ENCODE data around the gene MCC.

The MCC gene

GRCh38 chr5:113022661-113023060 lies 465.6 kb downstream of the MCC start:
- H3K4me1 ChIP-seq (ENCODE audit: control insufficient read depth in 1 of 2, insufficient read depth in 2 of 2, low read length in 2 of 2): no peaks in the 10 kb centered on the region
- H3K36me3 ChIP-seq (ENCODE audit: control insufficient read depth in 1 of 2, insufficient read depth in 2 of 2, low read length in 2 of 2): peaks cover 8 to 10% of the 10 kb centered on the region in 2 experiments
- no peak overlapping the region for H4K8ac ChIP-seq (ENCODE audit: low read depth, low read length)
- no peak overlapping the region for H2BK5ac ChIP-seq (ENCODE audit: low read depth, low read length, poor library complexity)
- H3K4me3 ChIP-seq (ENCODE audit: low read depth, low read length): no peak overlapping the region
- no peak overlapping the region for H4K12ac ChIP-seq (ENCODE audit: low read depth, low read length)
- H3K4me2 ChIP-seq (ENCODE audit: low read length): no peak overlapping the region
- no peak overlapping the region for H2AFZ ChIP-seq (ENCODE audit: insufficient read depth, low read length, poor library complexity)
- no CpG with 5 or more reads among the region's 2 CpGs for WGBS (ENCODE audit: extremely low coverage, insufficient coverage, insufficient read length)
- H3K9ac ChIP-seq (ENCODE audit: low read length): no peak overlapping the region
- no peak overlapping the region for H3K27ac ChIP-seq (ENCODE audit: low read depth, low read length)
- DNase-seq: no peak
- no peak overlapping the region for H3K14ac ChIP-seq (ENCODE audit: low read length)
- H2AK5ac ChIP-seq (ENCODE audit: low read length): no peak overlapping the region
- H3K79me2 ChIP-seq (ENCODE audit: control insufficient read depth, insufficient read depth, low read length, poor library complexity): no peaks in the 10 kb centered on the region
- no peak overlapping the region for H3K4ac ChIP-seq (ENCODE audit: low read depth, low read length)
- no peak overlapping the region for H2BK12ac ChIP-seq (ENCODE audit: low read length)
- no peaks in the 10 kb centered on the region for H3K9me3 ChIP-seq (ENCODE audit: insufficient read depth, low read depth, low read length)
- no peak overlapping the region for H2BK120ac ChIP-seq (ENCODE audit: insufficient read depth, low read length, poor library complexity)
- H3K27me3 ChIP-seq (ENCODE audit: insufficient read depth, low read length): no peaks in the 10 kb centered on the region
- H4K91ac ChIP-seq (ENCODE audit: low read depth, low read length): no peak overlapping the region
- no peaks in the 10 kb centered on the region for H3K79me1 ChIP-seq (ENCODE audit: low read length)
- H3K18ac ChIP-seq (ENCODE audit: low read length): no peak overlapping the region
- H3K23ac ChIP-seq (ENCODE audit: low read length): no peak overlapping the region

- Histone ChIP-seq H2BK12ac (ENCODE audit: low read length) (no peak overlapping the region), H4K91ac (ENCODE audit: low read depth, low read length) (no peak overlapping the region), H3K79me2 (ENCODE audit: control insufficient read depth, insufficient read depth, low read length, poor library complexity) (no peaks in the 10 kb centered on the region), H3K4me3 (ENCODE audit: low read depth, low read length) (no peak overlapping the region), H3K27me3 (ENCODE audit: insufficient read depth, low read length) (no peaks in the 10 kb centered on the region), H2AK5ac (ENCODE audit: low read length) (no peak overlapping the region), H3K9me3 (ENCODE audit: insufficient read depth, low read depth, low read length) (no peaks in the 10 kb centered on the region), H3K23ac (ENCODE audit: low read length) (no peak overlapping the region), H3K4me2 (ENCODE audit: low read length) (no peak overlapping the region), H3K14ac (ENCODE audit: low read length) (no peak overlapping the region), H2AFZ (ENCODE audit: insufficient read depth, low read length, poor library complexity) (no peak overlapping the region), H3K79me1 (ENCODE audit: low read length) (no peaks in the 10 kb centered on the region), H4K8ac (ENCODE audit: low read depth, low read length) (no peak overlapping the region), H3K4ac (ENCODE audit: low read depth, low read length) (no peak overlapping the region), H3K18ac (ENCODE audit: low read length) (no peak overlapping the region), H4K12ac (ENCODE audit: low read depth, low read length) (no peak overlapping the region), H2BK5ac (ENCODE audit: low read depth, low read length, poor library complexity) (no peak overlapping the region), H2BK120ac (ENCODE audit: insufficient read depth, low read length, poor library complexity) (no peak overlapping the region), H3K4me1 (ENCODE audit: control insufficient read depth in 1 of 2, insufficient read depth in 2 of 2, low read length in 2 of 2) (no peaks in the 10 kb centered on the region), H3K9ac (ENCODE audit: low read length) (no peak overlapping the region), H3K36me3 (ENCODE audit: control insufficient read depth in 1 of 2, insufficient read depth in 2 of 2, low read length in 2 of 2) (peaks cover 2 to 5% of the 10 kb centered on the region in 2 experiments), H3K27ac (ENCODE audit: low read depth, low read length) (no peak overlapping the region)
- DNase-seq: peak in 1 of 2 donors; percentile 78
- no CpG with 5 or more reads among the region's 11 CpGs for WGBS (ENCODE audit: extremely low coverage, insufficient coverage, insufficient read length)
These were observed 467.6 kb downstream of the MCC start for GRCh38 chr5:113020461-113021273.

- H3K9ac ChIP-seq (ENCODE audit: low read length): no peak overlapping the region
- H4K12ac ChIP-seq (ENCODE audit: low read depth, low read length): no peak overlapping the region
- no peak overlapping the region for H4K8ac ChIP-seq (ENCODE audit: low read depth, low read length)
- no peaks in the 10 kb centered on the region for H3K79me2 ChIP-seq (ENCODE audit: control insufficient read depth, insufficient read depth, low read length, poor library complexity)
- H3K4me2 ChIP-seq (ENCODE audit: low read length): no peak overlapping the region
- WGBS (ENCODE audit: extremely low coverage, insufficient coverage, insufficient read length): no CpG with 5 or more reads among the region's 2 CpGs
- H3K36me3 ChIP-seq (ENCODE audit: control insufficient read depth in 1 of 2, insufficient read depth in 2 of 2, low read length in 2 of 2): peaks cover 3 to 10% of the 10 kb centered on the region in 2 experiments
- H2AK5ac ChIP-seq (ENCODE audit: low read length): no peak overlapping the region
- H3K18ac ChIP-seq (ENCODE audit: low read length): no peak overlapping the region
- H3K4me1 ChIP-seq (ENCODE audit: control insufficient read depth in 1 of 2, insufficient read depth in 2 of 2, low read length in 2 of 2): no peaks in the 10 kb centered on the region
- no peak overlapping the region for H2AFZ ChIP-seq (ENCODE audit: insufficient read depth, low read length, poor library complexity)
- H3K4ac ChIP-seq (ENCODE audit: low read depth, low read length): no peak overlapping the region
- H2BK120ac ChIP-seq (ENCODE audit: insufficient read depth, low read length, poor library complexity): no peak overlapping the region
- H4K91ac ChIP-seq (ENCODE audit: low read depth, low read length): no peak overlapping the region
- H3K14ac ChIP-seq (ENCODE audit: low read length): no peak overlapping the region
- no peak overlapping the region for H3K23ac ChIP-seq (ENCODE audit: low read length)
- no peak for DNase-seq
- no peak overlapping the region for H2BK5ac ChIP-seq (ENCODE audit: low read depth, low read length, poor library complexity)
- no peak overlapping the region for H2BK12ac ChIP-seq (ENCODE audit: low read length)
- H3K27me3 ChIP-seq (ENCODE audit: insufficient read depth, low read length): no peaks in the 10 kb centered on the region
- H3K27ac ChIP-seq (ENCODE audit: low read depth, low read length): no peak overlapping the region
- no peaks in the 10 kb centered on the region for H3K9me3 ChIP-seq (ENCODE audit: insufficient read depth, low read depth, low read length)
- H3K4me3 ChIP-seq (ENCODE audit: low read depth, low read length): no peak overlapping the region
- H3K79me1 ChIP-seq (ENCODE audit: low read length): no peaks in the 10 kb centered on the region
These were observed 470.2 kb downstream of the MCC start for GRCh38 chr5:113017881-113018635.

- Histone ChIP-seq H3K36me3 (ENCODE audit: control insufficient read depth in 1 of 2, insufficient read depth in 2 of 2, low read length in 2 of 2) (peaks cover 17 to 18% of the 10 kb centered on the region in 2 experiments), H3K79me2 (ENCODE audit: control insufficient read depth, insufficient read depth, low read length, poor library complexity) (no peaks in the 10 kb centered on the region), H3K9ac (ENCODE audit: low read length) (no peak overlapping the region), H3K27ac (ENCODE audit: low read depth, low read length) (no peak overlapping the region), H3K79me1 (ENCODE audit: low read length) (no peaks in the 10 kb centered on the region), H2AK5ac (ENCODE audit: low read length) (no peak overlapping the region), H3K27me3 (ENCODE audit: insufficient read depth, low read length) (no peaks in the 10 kb centered on the region), H3K18ac (ENCODE audit: low read length) (no peak overlapping the region), H4K12ac (ENCODE audit: low read depth, low read length) (no peak overlapping the region), H2BK5ac (ENCODE audit: low read depth, low read length, poor library complexity) (no peak overlapping the region), H3K14ac (ENCODE audit: low read length) (no peak overlapping the region), H2AFZ (ENCODE audit: insufficient read depth, low read length, poor library complexity) (no peak overlapping the region), H2BK12ac (ENCODE audit: low read length) (no peak overlapping the region), H3K4me2 (ENCODE audit: low read length) (no peak overlapping the region), H4K8ac (ENCODE audit: low read depth, low read length) (no peak overlapping the region), H3K4me3 (ENCODE audit: low read depth, low read length) (no peak overlapping the region), H3K4me1 (ENCODE audit: control insufficient read depth in 1 of 2, insufficient read depth in 2 of 2, low read length in 2 of 2) (no peaks in the 10 kb centered on the region), H2BK120ac (ENCODE audit: insufficient read depth, low read length, poor library complexity) (no peak overlapping the region), H3K4ac (ENCODE audit: low read depth, low read length) (no peak overlapping the region), H4K91ac (ENCODE audit: low read depth, low read length) (no peak overlapping the region), H3K9me3 (ENCODE audit: insufficient read depth, low read depth, low read length) (no peaks in the 10 kb centered on the region), H3K23ac (ENCODE audit: low read length) (no peak overlapping the region)
- no CpG with 5 or more reads among the region's 1 CpG for WGBS (ENCODE audit: extremely low coverage, insufficient coverage, insufficient read length)
- DNase-seq: peak in 1 of 2 donors; percentile 57
These were observed 482.8 kb downstream of the MCC start for GRCh38 chr5:113005454-113005853.
